GM18868 (cell line): ENCODE measurements around the gene TANC2.
A peak's percentile ranks its signal among the peaks of the same experiment; 100 is the strongest.

ENCODE experiments used
- ATAC-seq: cut with Tn5 transposase; IDR thresholded peaks from one replicate; pipeline ENCODE4 v1.9.1; 2021; ENCODE audit warnings: mild to moderate bottlenecking, moderate library complexity; ENCODE audit not compliant: unreplicated experiment

The TANC2 gene

GRCh38 chr17:62965686-62966425, at the start of gene TANC2:
TSS of gene TANC2 (plus strand) at chr17:62966235. CDS start at chr17:63009560, 43,325 bp downstream.
- peak; percentile 68 for ATAC-seq

GRCh38 chr17:62916684-62917571, 49.1 kb upstream of the TANC2 start:
- no peak for ATAC-seq

DNA sequence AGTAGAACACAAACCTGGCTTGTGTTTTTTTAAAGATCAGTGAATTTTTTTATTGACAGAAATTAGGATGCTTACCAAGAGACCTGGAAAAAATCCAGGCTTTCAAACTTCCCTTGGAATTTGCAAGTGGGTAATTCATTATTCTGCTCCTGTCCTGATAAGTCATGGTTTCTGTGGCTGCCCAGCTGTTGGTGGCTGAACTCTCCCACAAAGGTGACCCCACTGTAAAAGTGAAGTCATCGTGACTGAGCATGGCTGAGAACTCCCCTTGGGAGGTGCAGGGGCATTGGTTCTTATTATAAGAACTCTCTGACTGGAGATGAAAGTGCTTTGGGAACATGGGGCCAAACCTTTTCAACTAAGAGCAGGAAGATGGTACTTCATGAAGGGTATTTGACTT, 46.6 kb upstream of the TANC2 start:
- no peak for ATAC-seq

DNA sequence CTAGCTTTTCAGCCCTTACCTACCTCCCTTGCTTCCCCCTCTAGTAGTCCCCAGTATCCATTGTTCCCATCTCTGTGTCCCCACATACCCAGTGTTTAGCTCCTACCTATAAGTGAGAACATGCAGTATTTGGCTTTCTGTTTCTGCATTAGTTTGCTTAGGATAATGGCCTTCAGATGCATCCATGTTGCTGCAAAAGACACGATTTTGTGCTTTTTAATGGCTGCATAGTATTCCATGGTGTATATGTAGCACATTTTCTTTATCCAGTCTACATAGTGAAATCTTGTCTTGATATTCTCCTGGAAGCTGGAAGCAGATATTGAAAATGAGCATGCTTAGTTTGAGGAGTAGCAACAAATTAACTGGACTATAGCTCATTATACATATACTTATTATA, 45.7 kb upstream of the TANC2 start:
- no peak for ATAC-seq

DNA sequence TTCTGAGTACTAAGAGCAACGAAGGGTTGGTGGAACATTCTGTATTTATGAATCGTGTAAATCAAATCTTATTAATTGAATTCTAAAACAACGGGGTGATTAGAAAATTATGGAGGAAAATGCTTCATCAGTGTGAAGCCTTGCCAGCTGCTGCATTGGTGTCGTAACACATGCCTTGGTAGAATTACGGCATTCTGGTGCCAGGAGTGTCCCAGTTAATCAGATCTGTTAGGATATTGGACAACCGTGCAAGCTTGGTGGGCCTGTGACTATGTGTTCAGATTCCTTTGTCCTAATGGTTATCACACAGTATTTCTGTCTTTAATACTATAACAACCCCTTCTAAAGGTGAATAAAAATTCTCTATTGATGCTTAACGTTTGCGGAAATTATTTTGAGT, 44.2 kb upstream of the TANC2 start:
- ATAC-seq = no peak

DNA sequence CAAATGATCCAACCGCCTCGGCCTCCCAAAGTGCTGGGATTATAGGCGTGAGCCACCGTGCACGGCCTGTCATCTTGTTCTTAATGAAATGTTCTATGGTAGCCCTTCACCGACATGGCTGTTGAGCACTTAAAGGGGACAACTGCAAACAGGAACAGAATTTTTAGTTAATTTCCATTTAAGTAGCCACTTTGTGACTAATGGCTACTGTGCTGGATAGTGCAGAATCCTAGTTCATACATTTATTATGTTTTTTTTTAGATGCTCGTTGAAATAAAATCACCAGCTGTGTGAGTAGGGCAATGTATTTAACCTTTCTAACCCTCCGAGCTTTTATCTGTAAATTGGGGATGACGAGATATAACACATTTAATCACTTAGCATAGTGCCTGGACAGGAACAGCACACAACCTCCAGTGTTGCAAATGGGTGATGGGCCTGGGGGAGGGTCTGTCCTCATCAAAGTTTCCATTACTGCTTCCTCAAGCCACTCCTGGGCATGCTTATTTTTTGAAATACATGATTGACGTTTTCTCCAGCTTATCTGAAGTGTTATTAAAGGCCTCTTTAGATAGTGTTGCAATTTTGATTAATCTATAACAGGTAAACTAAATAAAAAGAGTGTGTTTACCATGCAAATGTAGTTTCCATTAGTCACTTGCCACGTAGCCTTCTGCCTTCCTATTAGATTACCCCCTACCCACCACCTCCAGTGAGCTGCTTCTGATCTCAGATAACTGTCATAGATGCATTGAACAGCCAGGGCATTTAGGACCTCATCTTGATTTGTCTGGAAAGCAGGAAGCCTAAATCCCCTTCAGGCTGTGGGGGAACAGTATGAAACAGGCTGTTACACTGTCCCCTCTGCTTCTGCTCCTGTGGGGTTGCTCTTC, 42.5 kb upstream of the TANC2 start:
- ATAC-seq = no peak

DNA sequence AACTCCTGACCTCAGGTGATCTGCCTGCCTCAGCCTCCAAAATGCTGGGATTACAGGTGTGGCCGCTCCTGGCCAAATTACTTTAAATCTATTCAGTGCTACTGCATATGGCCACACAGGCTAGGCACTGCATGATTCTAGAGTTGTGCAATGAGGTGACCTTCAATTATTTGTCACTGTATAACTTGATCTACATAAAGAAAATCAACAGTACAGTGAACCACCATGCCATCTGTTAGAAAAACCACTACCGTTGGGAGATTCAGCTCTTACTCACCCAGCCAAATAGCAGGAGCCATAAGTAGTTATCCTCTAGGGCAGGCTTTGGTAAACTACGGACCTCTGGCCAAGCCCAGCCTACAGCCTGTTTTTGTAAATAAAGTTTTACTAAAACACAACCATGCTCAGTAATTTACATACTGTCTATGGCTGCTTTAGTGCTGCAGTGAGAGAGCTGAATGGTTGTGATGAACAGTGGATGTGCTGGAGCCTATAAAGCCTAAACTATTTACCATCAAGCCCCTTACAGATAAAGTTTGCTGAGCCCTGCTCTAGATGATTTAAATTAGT, 40.7 kb upstream of the TANC2 start:
- ATAC-seq = no peak

GRCh38 chr17:62927083-62927482, 39.0 kb upstream of the TANC2 start:
- ATAC-seq = no peak

GRCh38 chr17:62929320-62929719, 36.7 kb upstream of the TANC2 start:
- ATAC-seq = no peak

- ATAC-seq = no peak
Measured at GRCh38 chr17:62931101-62931500, 34.9 kb upstream of the TANC2 start.

- ATAC-seq = no peak
Measured at GRCh38 chr17:62933501-62934385, 32.3 kb upstream of the TANC2 start.

- no peak for ATAC-seq
Measured at GRCh38 chr17:62935098-62935497, 30.9 kb upstream of the TANC2 start.

DNA sequence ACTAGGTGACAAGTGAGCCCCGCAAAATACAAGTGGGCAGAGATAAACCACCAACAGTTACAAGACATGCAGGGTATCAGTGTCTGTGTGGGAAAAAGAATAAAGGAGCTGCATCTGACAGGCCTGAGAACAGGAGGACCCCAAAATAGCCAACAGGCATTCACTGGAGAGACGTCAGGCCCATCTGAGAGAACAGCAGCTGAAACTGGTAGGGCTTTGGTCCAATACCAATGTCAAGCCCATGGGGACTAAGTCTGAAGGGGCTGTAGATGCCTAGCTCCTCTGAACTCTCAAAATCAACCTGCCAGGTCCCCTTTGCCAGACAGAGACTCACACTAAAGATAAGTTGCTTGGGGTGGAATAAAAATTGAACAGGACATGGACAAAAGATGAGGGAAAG, 30.5 kb upstream of the TANC2 start:
- ATAC-seq = no peak

DNA sequence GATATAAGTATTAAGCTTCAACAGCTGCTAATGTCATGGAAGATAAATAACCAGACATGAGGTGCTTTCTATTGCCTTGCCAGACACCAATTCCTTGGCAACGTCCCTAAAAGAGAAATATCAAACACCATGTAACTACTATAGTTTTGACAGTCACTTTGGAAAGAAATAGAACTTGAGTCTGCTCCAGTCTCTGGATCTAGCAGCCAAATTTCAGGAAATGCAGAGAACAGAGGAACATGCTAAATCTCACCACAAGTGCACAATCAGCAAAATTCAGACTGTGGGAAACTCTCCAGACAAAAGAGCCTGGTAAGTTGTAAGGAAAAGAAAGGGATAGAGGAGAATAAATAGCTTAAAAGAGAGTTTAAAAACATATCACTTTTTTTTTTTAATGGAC, 28.4 kb upstream of the TANC2 start:
- no peak for ATAC-seq

DNA sequence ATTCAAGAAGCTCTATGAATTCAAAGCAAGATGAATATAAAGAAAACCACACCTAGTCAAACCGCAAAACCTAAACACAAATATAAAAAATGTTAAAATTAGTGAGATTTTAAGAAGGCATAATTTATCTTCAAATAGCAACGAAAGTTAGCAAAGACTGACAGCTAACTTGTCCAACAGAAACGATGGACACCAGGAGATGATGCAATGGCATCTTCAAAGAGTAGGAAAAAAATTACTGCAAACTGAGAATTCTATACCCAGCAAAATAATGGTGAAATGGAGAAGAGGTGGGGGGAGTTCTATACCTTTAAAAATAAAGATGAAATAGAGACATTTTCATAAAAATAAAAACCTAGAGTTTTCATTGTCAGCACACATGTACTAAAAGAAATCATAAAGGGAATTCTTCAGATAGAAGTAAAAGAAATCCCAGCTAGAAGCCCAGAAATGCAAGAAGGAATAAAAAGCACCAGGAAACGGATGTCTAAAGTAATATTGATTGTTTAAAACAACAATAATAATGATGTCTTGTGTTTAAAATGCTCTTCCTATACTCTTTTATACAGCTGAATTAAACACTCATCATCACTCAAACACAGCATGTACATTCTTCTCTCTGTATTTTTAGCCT, 24.6 kb upstream of the TANC2 start:
- ATAC-seq = no peak

GRCh38 chr17:62948370-62948769, 17.7 kb upstream of the TANC2 start:
- no peak for ATAC-seq

- ATAC-seq = no peak
Measured at GRCh38 chr17:62949036-62949435, 17.0 kb upstream of the TANC2 start.

- ATAC-seq = no peak
Measured at GRCh38 chr17:62950067-62950466, 16.0 kb upstream of the TANC2 start.

DNA sequence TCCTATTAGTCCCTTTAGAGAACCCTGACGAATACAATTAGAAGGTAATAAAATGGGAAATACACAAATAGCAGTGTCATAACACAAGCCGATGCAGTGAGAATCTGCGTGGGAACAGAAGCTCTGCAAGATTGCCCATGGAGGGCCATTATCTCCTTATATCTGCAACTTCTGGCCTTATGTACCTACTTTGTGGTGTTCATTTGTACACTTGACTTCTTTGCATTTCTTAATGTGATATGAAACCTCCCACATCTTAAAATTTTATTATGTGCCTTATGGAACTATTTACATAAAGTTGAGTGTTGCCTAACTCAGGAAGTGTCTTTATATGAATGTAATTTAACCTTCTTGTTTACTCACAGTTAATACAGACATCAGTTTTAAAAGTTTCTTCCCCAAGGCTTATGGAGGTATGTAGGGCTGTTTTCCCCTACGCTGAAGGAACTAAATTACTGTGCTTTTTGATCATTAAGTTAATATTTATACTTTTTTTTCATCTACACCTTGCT, 10.1 kb upstream of the TANC2 start:
- no peak for ATAC-seq
